SK-N-SH (cell line): ENCODE measurements around the gene COLEC12.

Experiments
- EP300 ChIP-seq, 2 experiments: IDR thresholded peaks; 2 replicates each; pipeline versions ENCODE4 v1.4.0 to v1.6.1; 2012; ENCODE audit warnings: borderline replicate concordance in 1 of 2, low read depth in 1 of 2, low read length in 1 of 2
- JUND ChIP-seq: IDR thresholded peaks from 2 replicates; pipeline ENCODE4 v1.4.0; 2012
- MXI1 ChIP-seq: IDR thresholded peaks from 2 replicates; pipeline ENCODE4 v1.6.1; 2012; ENCODE audit warnings: mild to moderate bottlenecking, low read depth, low read length, improper control_type of control experiment
- POLR2AphosphoS5 ChIP-seq: IDR thresholded peaks from 2 replicates; pipeline ENCODE4 v1.6.1; 2012; ENCODE audit warnings: low read depth, low read length
- REST ChIP-seq: IDR thresholded peaks from 2 replicates; pipeline ENCODE4 v1.6.1; 2012; ENCODE audit warnings: mild to moderate bottlenecking, low read depth, low read length, moderate library complexity
- TF ChIP-seq, protein P1 (sequence below): fragments of 200-600 bp; sonication (generic); IDR thresholded peaks from 2 replicates; pipeline ENCODE4 v1.6.1; 2017; ENCODE audit warnings: antibody characterized with exemption, mild to moderate bottlenecking, moderate library complexity

DNA sequence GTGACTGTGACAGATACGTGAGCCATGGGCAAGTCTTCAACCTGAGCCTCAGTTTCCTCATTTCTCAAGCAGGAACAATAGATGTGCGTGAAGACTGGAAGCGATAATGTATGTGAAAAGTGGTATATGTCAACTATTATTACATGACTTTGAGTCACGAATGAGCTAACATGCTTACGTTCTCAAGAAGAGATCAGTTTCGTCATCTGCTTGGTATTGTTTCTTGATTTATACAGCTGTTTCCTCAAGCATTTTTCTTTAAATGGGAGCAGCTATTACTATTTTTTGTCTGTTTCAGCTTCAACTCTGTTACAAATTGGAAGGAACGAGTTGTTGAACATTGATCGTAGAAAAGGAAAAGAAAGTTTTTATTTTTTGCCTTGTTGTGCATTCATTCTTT is 184.1 kb downstream of the COLEC12 start:
- TF ChIP-seq, protein P1, sequence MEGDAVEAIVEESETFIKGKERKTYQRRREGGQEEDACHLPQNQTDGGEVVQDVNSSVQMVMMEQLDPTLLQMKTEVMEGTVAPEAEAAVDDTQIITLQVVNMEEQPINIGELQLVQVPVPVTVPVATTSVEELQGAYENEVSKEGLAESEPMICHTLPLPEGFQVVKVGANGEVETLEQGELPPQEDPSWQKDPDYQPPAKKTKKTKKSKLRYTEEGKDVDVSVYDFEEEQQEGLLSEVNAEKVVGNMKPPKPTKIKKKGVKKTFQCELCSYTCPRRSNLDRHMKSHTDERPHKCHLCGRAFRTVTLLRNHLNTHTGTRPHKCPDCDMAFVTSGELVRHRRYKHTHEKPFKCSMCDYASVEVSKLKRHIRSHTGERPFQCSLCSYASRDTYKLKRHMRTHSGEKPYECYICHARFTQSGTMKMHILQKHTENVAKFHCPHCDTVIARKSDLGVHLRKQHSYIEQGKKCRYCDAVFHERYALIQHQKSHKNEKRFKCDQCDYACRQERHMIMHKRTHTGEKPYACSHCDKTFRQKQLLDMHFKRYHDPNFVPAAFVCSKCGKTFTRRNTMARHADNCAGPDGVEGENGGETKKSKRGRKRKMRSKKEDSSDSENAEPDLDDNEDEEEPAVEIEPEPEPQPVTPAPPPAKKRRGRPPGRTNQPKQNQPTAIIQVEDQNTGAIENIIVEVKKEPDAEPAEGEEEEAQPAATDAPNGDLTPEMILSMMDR = no peak
- no peak for TF ChIP-seq EP300 (IDR thresholded peaks at IDR 0.05; ENCODE audit: borderline replicate concordance in 1 of 2, low read depth in 1 of 2, low read length in 1 of 2)
- TF ChIP-seq REST = no peak
- TF ChIP-seq POLR2AphosphoS5 = no peak
- TF ChIP-seq MXI1 = no peak
- TF ChIP-seq JUND = no peak
